Activated gamma-delta T cell (primary cell): ENCODE data around the gene AMACR.
"Not testable (repeated sequence)": the region's sequence is repeated elsewhere in the genome, so short reads cannot be mapped to it uniquely, and the experiment has no call there.

Experiments
- DNase-seq: peaks from one replicate; lab custom pipeline; 2025; lab: John Stamatoyannopoulos, UW

AMACR gene

GRCh38 chr5:33968211-33969005, 39.4 kb downstream of the AMACR start:
- no peak for DNase-seq

DNA sequence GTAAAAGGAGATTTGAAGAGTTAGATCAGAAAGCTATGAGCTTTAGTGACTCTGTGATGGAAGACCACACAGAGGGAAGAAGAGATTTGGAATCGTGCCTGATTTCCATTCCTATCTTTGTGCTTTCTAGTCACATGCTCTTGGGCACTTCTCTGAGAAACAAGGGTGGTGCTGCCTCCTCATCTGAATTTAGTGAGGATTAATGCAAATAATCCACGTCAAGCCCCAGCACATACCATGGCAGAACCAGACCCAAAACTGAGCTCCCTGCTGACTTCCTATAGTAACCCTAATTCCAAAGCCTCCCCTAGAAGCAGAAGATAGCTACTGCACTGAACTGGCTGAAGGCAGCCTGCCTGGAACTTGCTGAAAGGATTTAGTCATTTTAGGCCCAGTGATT, 41.0 kb downstream of the AMACR start:
- DNase-seq = no peak

GRCh38 chr5:33964132-33964700, 43.6 kb downstream of the AMACR start:
- DNase-seq = no peak

- DNase-seq = no peak
Observed at GRCh38 chr5:33958176-33958575, 49.7 kb downstream of the AMACR start.

DNA sequence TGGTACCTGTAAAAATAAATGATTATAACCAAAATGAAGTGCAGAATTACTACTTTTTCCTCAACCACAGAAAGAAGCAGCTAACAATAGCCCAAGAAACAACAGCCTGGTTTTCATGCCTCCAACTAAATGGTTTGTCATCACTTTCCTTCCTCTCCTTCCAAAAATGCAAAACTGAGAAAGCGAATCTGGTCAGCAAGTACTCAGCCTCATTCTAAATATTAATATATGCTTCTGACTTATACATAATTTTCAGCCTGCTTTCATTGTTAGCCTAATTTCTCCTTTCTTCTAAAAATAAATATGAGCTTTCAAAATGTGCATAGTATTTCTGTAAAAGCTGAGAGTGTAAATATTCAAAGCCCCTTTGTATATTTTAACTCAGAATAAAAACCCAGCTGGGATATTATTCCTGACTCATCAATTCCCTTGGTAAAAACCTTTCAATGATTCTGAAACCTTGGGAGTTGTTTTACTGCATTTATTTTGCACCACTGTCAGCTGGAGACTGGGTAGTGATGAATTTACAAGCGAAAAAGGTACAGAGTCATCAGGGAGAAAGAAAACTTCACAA, 50.2 kb downstream of the AMACR start:
- no peak for DNase-seq

DNA sequence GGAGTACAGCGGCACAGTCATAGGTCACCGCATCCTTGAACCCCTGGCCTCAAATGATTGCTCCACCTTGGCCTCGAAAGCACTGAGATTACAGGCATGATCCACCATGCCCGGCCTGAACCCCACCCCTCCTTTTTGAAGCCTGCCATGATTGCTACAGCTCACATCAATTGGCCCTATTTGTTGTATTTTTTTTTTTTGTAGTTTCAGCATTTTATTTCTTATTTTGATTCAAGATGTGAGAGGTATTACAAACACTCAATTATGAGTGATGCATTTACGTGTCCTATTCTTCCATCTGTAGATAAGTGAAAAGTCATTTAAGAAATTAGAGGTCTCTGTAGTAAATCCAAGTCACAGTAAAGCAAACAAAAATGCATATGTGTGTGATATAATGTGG, 55.7 kb downstream of the AMACR start:
- not testable (repeated sequence) for DNase-seq

DNA sequence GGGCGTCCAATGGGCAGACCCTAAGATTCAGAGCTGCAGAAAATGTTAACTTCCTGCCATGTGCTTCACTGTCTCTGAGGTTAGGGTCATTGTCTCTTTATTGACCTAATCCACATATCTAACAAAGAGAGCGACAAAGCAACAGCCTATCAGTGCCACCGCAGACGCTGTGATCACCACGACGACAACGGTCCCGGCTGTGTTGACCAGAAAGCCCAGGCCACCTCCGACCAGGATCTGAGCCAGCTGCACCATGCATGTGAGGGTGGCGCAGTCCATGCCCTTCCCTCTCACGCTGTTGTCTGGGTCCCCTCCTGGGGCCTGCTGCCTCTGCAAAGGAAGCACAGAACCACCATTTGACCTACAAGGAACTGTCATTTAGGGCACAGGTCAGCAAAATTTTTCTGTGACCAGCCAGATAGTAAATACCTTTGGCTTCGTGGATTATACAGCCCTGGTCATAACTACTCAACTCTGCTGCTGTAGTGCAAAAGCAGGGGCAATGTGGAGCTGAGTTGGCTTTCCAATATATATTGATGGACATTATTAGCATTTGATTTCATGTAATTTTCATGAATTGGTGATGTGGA, 63.2 kb downstream of the AMACR start:
- no peak for DNase-seq

DNA sequence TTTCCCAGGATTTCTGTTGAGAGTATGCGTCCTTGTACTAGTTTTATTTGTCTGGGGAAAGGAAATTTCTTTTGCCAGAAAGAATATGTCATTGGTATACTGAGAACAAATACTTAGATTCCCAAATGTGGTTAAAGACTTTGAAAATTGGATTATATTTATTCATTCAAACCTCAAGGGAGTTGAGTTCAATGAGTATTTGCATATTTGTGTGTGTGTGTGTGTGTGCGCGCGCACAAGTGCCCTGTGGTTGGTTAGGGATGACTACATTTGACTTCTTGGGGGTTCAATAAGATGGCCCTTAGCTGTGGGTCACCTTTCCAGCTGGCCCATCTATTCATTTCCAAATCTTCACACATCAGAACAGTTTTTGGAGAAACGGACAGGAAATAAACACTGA, 66.8 kb downstream of the AMACR start:
- DNase-seq = no peak

- no peak for DNase-seq
Observed at GRCh38 chr5:33939556-33940262, 68.1 kb downstream of the AMACR start.

DNA sequence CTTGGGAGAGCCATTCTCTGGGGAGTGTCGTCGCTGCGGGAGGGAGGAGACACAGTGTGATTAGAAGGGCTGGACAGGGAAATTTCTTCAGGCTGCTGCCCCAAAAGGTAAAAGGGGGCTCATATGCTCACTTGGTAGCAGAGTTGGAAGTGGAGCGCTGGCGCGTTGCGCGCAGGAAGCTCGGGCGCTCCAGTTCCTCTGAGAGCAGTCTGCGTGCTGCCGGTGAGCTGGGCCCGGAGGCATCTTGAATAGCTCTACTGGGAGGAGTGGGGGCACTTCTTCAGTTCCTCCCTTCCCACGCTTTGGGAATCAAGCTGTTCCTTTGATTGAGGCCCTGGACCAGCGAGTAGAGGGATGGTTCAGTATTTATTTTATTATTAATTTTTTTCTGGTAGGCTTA, 69.0 kb downstream of the AMACR start:
- no peak for DNase-seq

DNA sequence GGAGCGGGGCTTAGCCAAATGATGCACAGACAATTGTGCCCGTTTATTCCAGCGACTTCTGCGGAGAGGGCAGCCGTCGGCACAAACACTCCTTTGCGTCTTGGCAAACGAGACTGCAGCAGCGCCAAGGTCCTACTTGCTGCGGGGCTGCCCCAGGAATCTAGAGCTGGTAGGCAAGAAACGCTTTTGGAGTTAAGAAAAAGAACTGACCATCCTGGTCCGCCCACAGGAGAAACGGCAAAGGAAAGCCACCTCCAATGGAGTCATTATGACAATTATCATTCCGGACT, 69.4 kb downstream of the AMACR start:
- no peak for DNase-seq

DNA sequence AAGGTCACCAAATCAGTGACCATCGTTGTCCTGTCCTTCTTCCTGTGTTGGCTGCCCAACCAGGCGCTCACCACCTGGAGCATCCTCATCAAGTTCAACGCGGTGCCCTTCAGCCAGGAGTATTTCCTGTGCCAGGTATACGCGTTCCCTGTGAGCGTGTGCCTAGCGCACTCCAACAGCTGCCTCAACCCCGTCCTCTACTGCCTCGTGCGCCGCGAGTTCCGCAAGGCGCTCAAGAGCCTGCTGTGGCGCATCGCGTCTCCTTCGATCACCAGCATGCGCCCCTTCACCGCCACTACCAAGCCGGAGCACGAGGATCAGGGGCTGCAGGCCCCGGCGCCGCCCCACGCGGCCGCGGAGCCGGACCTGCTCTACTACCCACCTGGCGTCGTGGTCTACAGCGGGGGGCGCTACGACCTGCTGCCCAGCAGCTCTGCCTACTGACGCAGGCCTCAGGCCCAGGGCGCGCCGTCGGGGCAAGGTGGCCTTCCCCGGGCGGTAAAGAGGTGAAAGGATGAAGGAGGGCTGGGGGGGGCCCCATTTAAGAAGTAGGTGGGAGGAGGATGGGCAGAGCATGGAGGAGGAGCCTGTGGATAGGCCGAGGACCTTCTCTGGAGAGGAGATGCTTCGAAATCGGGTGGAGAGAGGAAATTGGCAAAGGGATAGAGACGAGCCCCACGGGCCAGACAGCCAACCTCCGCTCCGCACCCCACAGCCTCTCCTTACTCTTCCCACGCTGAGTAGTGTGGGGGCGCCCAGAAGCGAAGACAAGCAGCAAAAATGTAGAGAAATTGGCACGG, 69.9 kb downstream of the AMACR start:
- DNase-seq = no peak

- DNase-seq = no peak
Observed at GRCh38 chr5:33937017-33937706, 70.7 kb downstream of the AMACR start.

- no peak for DNase-seq
Observed at GRCh38 chr5:33936381-33937016, 71.4 kb downstream of the AMACR start, which contains the start of gene RXFP3. RXFP3 (plus strand) TSS chr5:33936386; CDS start chr5:33936741, 355 bp downstream.
